HEK293 (cell line): ENCODE data around the gene SPIB.

Experiments
- CTCF ChIA-PET: fragments of 350-600 bp; formaldehyde crosslinking; extraction: SDS; loops from one replicate; lab custom pipeline; 2021; ENCODE audit warnings: antibody characterized with exemption; lab: Yijun Ruan, JAX
- POLR2A ChIA-PET: fragments of 300-600 bp; formaldehyde crosslinking; extraction: SDS; loops from one replicate; lab custom pipeline; 2020; ENCODE audit warnings: antibody characterized with exemption, inconsistent platforms; lab: Yijun Ruan, JAX
- H3K27ac ChIP-seq: fragments of 200-500 bp; sonication (Bioruptor generic); 2 replicates; pipeline ENCODE4 v1.5.1; 2014; ENCODE audit warnings: low read depth, low read length, control low read depth, inconsistent platforms; ENCODE audit errors: extremely low read depth
- H3K36me3 ChIP-seq, 2 experiments: fragments of 200-500 bp in 1 of 2; sonication (Bioruptor generic) in 1 of 2; 1 replicate in 1 of 2; 2 replicates in 1 of 2; pipeline ENCODE4 v1.5.1; 2014 to 2017; ENCODE audit warnings: inconsistent platforms in 2 of 2, low read length in 2 of 2; ENCODE audit not compliant: control insufficient read depth in 2 of 2, insufficient read depth in 1 of 2
- H3K4me1 ChIP-seq: fragments of 200-500 bp; sonication (Bioruptor generic); 2 replicates; pipeline ENCODE4 v1.5.1; 2014; ENCODE audit warnings: mild to moderate bottlenecking, low read length, inconsistent platforms; ENCODE audit not compliant: control insufficient read depth, insufficient read depth
- H3K4me3 ChIP-seq: 2 replicates; pipeline ENCODE4 v1.5.1; 2011; ENCODE audit warnings: low read depth, mild to moderate bottlenecking, control low read depth, low read length, moderate library complexity
- H3K9me3 ChIP-seq: fragments of 200-500 bp; sonication (Bioruptor generic); 2 replicates; pipeline ENCODE4 v1.5.1; 2014; ENCODE audit warnings: low read depth, low read length, inconsistent platforms; ENCODE audit not compliant: control insufficient read depth, insufficient read depth
- ATF2 ChIP-seq: fragments of 450-650 bp; formaldehyde crosslinking; IDR thresholded peaks from 2 replicates; pipeline ENCODE4 v1.5.1; 2016; ENCODE audit warnings: missing biosample characterization, missing genetic modification characterization, low read depth
- KLF1 ChIP-seq: fragments of 450-650 bp; formaldehyde crosslinking; IDR thresholded peaks from 2 replicates; pipeline ENCODE4 v1.5.1; 2016; ENCODE audit warnings: missing biosample characterization, missing genetic modification characterization
- SETDB1 ChIP-seq: IDR thresholded peaks from one replicate; pipeline ENCODE4 v1.6.1; 2017; ENCODE audit warnings: mild to moderate bottlenecking, low read length, moderate library complexity, mixed read lengths; ENCODE audit not compliant: insufficient read length
- ZBTB7A ChIP-seq: fragments of 450-650 bp; formaldehyde crosslinking; IDR thresholded peaks from 2 replicates; pipeline ENCODE4 v1.5.1; 2016; ENCODE audit warnings: low read depth, missing biosample characterization, missing genetic modification characterization
- ZFHX2 ChIP-seq: fragments of 450-650 bp; formaldehyde crosslinking; conservative IDR thresholded peaks from 2 replicates; pipeline ENCODE4 v1.5.1; 2016; ENCODE audit warnings: missing biosample characterization, missing genetic modification characterization
- ZFP69B ChIP-seq: fragments of 450-650 bp; formaldehyde crosslinking; IDR thresholded peaks from 2 replicates; pipeline ENCODE4 v1.5.1; 2016; ENCODE audit warnings: missing biosample characterization, missing genetic modification characterization
- ZNF10 ChIP-seq: fragments of 450-650 bp; formaldehyde crosslinking; IDR thresholded peaks from 2 replicates; pipeline ENCODE4 v1.5.1; 2017; ENCODE audit warnings: missing biosample characterization, missing genetic modification characterization
- ZNF148 ChIP-seq: fragments of 450-650 bp; formaldehyde crosslinking; IDR thresholded peaks from 2 replicates; pipeline ENCODE4 v1.5.0; 2017; ENCODE audit warnings: missing biosample characterization, missing genetic modification characterization, borderline replicate concordance
- ZNF184 ChIP-seq: fragments of 450-650 bp; IDR thresholded peaks from 2 replicates; pipeline ENCODE4 v1.5.1; 2018; ENCODE audit warnings: missing biosample characterization, mild to moderate bottlenecking, missing genetic modification characterization
- ZNF239 ChIP-seq: fragments of 450-650 bp; formaldehyde crosslinking; IDR thresholded peaks from 2 replicates; pipeline ENCODE4 v1.5.1; 2016; ENCODE audit warnings: missing biosample characterization, missing genetic modification characterization
- ZNF24 ChIP-seq: fragments of 450-650 bp; formaldehyde crosslinking; IDR thresholded peaks from 2 replicates; pipeline ENCODE4 v1.5.1; 2016; ENCODE audit warnings: missing biosample characterization, missing genetic modification characterization
- ZNF350 ChIP-seq: fragments of 450-650 bp; formaldehyde crosslinking; IDR thresholded peaks from 2 replicates; pipeline ENCODE4 v1.5.0; 2017; ENCODE audit warnings: missing biosample characterization, mild to moderate bottlenecking, missing genetic modification characterization
- ZNF391 ChIP-seq: fragments of 450-650 bp; formaldehyde crosslinking; IDR thresholded peaks from 2 replicates; pipeline ENCODE4 v1.5.1; 2016; ENCODE audit warnings: low read depth, missing biosample characterization, missing genetic modification characterization, borderline replicate concordance
- ZNF473 ChIP-seq: fragments of 450-650 bp; formaldehyde crosslinking; IDR thresholded peaks from 2 replicates; pipeline ENCODE4 v1.5.1; 2017; ENCODE audit warnings: missing biosample characterization, missing genetic modification characterization
- ZNF692 ChIP-seq: fragments of 450-650 bp; formaldehyde crosslinking; IDR thresholded peaks from 2 replicates; pipeline ENCODE4 v1.5.1; 2016; ENCODE audit warnings: missing biosample characterization, missing genetic modification characterization
- ZNF76 ChIP-seq: fragments of 450-650 bp; formaldehyde crosslinking; IDR thresholded peaks from 2 replicates; pipeline ENCODE4; 2016; ENCODE audit warnings: low read depth, missing biosample characterization, missing genetic modification characterization, borderline replicate concordance
- ZNF785 ChIP-seq: fragments of 450-650 bp; formaldehyde crosslinking; IDR thresholded peaks from 2 replicates; pipeline ENCODE4 v1.5.1; 2016; ENCODE audit warnings: missing biosample characterization, missing genetic modification characterization
- TF ChIP-seq, protein P1 (sequence below): fragments of 450-650 bp; formaldehyde crosslinking; IDR thresholded peaks from 2 replicates; pipeline ENCODE4 v1.5.1; 2016; ENCODE audit warnings: missing biosample characterization, missing genetic modification characterization

Gene SPIB

DNA sequence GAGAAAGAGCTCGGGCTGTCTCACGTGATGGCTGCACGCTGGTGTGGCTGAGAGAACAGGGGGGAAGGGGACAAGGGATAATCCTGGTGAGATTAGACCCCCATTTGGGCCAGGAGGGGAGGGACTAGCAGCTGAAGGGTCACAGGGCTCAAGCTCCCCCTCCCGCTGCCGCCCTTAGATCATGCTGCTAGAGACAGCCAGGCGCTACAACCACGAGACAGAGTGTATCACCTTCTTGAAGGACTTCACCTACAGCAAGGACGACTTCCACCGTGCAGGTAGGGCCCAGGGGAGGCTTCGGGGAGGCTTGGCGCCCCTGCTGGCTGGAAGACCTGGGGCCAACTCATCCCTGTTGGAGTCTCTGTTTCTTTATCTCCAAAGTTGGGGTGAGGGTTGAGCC is 39.1 kb upstream of the SPIB start:
- no peak overlapping the region for H3K27ac ChIP-seq
- H3K9me3 ChIP-seq, result no peaks in the 10 kb centered on the region
- no peak overlapping the region for H3K4me3 ChIP-seq
- POLR2A ChIA-PET, result no interaction called here
- no peak for TF ChIP-seq ZNF239
- TF ChIP-seq ZNF350 (tag by site-specific recombination), result no peak
- no peak for TF ChIP-seq ZNF785 (tag by site-specific recombination)
- no peak for TF ChIP-seq ZNF391 (tag by site-specific recombination)
- no peak for TF ChIP-seq ZNF473 (tag by site-specific recombination)
- TF ChIP-seq KLF1, result no peak
- TF ChIP-seq ATF2 (tag by site-specific recombination), result no peak
- TF ChIP-seq, all 188 proteins: peak for 0
- CTCF ChIA-PET, result interaction anchor here (0.7 kb wide), 1 partner anchor 125 kb away, joined by 4 read pairs; no protein-coding TSS in a partner anchor
- peaks cover 7 to 52% of the 10 kb centered on the region in 2 experiments; a peak in 2 of 3 replicates for H3K36me3 ChIP-seq
- H3K4me1 ChIP-seq, result 0 out of 2 replicates have a peak, but pooled peaks cover 2% of the 10 kb centered on the region

GRCh38 chr19:50380137-50380536 is 38.6 kb upstream of the SPIB start:
- ChIA-PET POLR2A (no interaction called here), CTCF (interaction anchor here (0.7 kb wide), 1 partner anchor 125 kb away, joined by 4 read pairs; no protein-coding TSS in a partner anchor)
- H3K36me3 ChIP-seq, result peaks cover 7 to 52% of the 10 kb centered on the region in 2 experiments; a peak in 2 of 3 replicates
- TF ChIP-seq ZFHX2 (tag by site-specific recombination) (peak; percentile 70), ZNF24 (tag by site-specific recombination) (no peak)
- no peak overlapping the region for H3K4me3 ChIP-seq
- H3K4me1 ChIP-seq, result 0 out of 2 replicates have a peak, but pooled peaks cover 2% of the 10 kb centered on the region
- H3K9me3 ChIP-seq, result no peaks in the 10 kb centered on the region
- H3K27ac ChIP-seq, result no peak overlapping the region

DNA sequence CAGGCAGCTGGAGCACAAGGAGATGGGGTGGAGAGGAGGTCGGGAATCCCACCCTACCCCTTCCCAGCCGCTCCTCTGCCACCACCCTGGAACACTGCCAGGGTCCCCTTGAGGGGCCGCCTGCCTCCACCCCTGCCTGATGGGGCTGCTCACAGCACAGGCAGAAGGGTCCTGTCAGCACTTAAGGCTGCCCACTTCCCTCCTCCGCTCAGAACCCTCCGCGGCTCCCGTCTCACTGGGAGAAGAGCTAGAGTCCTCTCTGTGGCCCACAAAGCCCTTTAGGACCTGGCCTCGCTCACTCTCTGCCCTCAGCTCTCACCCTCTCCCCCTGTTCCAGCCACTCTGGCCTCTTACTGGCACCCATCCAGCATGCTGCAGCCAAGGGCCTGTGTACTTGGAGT is 38.0 kb upstream of the SPIB start:
- Histone ChIP-seq H3K9me3 (no peaks in the 10 kb centered on the region), H3K27ac (no peak overlapping the region), H3K4me3 (no peak overlapping the region), H3K36me3 (peaks cover 11 to 53% of the 10 kb centered on the region in 2 experiments), H3K4me1 (0 out of 2 replicates have a peak, but pooled peaks cover 2% of the 10 kb centered on the region)
- ChIA-PET POLR2A (no interaction called here), CTCF (no interaction called here)
- TF ChIP-seq ZBTB7A, result no peak
- no peak for TF ChIP-seq ZNF148
- no peak for TF ChIP-seq ZNF184 (tag by site-specific recombination)
- no peak for TF ChIP-seq SETDB1

- Histone ChIP-seq H3K4me3 (no peak overlapping the region), H3K27ac (no peak overlapping the region), H3K9me3 (no peaks in the 10 kb centered on the region), H3K36me3 (peaks cover 16 to 66% of the 10 kb centered on the region in 2 experiments), H3K4me1 (0 out of 2 replicates have a peak, but pooled peaks cover 2% of the 10 kb centered on the region)
- CTCF ChIA-PET, result interaction anchor here (0.5 kb wide), 1 partner anchor 340 kb away, joined by 4 read pairs; no protein-coding TSS in a partner anchor
- POLR2A ChIA-PET, result no interaction called here
- TF ChIP-seq ZNF76 (no peak), KLF1 (peak; percentile 41; the same call in 1 of the 2 replicates), ZNF10 (tag by site-specific recombination) (peak; percentile 38; the same call in 1 of the 2 replicates), ZFP69B (tag by site-specific recombination) (peak; percentile 62; the same call in 1 of the 2 replicates), ZNF692 (peak; percentile 59; the same call in 1 of the 2 replicates)
- TF ChIP-seq, protein P1, sequence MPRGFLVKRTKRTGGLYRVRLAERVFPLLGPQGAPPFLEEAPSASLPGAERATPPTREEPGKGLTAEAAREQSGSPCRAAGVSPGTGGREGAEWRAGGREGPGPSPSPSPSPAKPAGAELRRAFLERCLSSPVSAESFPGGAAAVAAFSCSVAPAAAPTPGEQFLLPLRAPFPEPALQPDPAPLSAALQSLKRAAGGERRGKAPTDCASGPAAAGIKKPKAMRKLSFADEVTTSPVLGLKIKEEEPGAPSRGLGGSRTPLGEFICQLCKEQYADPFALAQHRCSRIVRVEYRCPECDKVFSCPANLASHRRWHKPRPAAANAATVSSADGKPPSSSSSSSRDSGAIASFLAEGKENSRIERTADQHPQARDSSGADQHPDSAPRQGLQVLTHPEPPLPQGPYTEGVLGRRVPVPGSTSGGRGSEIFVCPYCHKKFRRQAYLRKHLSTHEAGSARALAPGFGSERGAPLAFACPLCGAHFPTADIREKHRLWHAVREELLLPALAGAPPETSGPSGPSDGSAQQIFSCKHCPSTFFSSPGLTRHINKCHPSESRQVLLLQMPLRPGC (tag by site-specific recombination), result no peak
Observed at GRCh38 chr19:50381881-50382729, 36.6 kb upstream of the SPIB start.
